ENCODE data around the gene CLIP2.

DNA sequence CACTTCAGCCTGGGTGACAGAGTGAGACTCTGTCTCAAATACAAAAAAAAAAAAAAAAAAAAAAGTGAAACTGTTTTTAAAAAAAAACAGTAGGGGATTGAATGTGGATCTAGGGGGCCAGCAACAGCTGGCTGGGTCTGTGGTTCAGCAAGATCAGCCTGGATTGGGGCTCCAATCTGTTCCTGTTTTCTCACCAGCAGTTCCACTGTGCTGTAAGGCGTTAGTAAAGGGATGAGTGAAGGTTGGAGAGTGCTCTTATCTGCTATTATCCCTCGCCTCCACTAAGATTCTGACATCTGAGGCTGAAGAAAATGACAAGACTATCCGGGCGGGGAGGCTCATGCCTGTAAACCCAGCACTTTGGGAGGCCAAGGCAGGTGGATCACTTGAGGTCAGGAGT lies 122.8 kb downstream of the CLIP2 start:
- TF ChIP-seq CTCF (conservative IDR thresholded peaks at IDR 0.05): no peak
- TF ChIP-seq EZH2 (IDR thresholded peaks at IDR 0.05; ENCODE audit: low read depth): no peak

All from PC-9 (cell line).